Cortex of kidney (tissue), 1 donor: ENCODE data around the gene ZYG11A.

Experiments
- DNase-seq: peaks from one replicate; lab custom pipeline; 2025; lab: John Stamatoyannopoulos, UW

The ZYG11A gene

GRCh38 chr1:52918201-52918600, 75.6 kb downstream of the ZYG11A start:
- DNase-seq, result no peak

GRCh38 chr1:52919051-52919722, 76.6 kb downstream of the ZYG11A start:
- no peak for DNase-seq

GRCh38 chr1:52919723-52920483, 77.3 kb downstream of the ZYG11A start:
- no peak for DNase-seq

GRCh38 chr1:52920791-52921291, 78.3 kb downstream of the ZYG11A start:
- DNase-seq, result no peak

GRCh38 chr1:52925571-52926005, 83.0 kb downstream of the ZYG11A start:
- no peak for DNase-seq

- DNase-seq, result no peak
These were observed 84.3 kb downstream of the ZYG11A start for GRCh38 chr1:52926864-52927211.

GRCh38 chr1:52927212-52928014, 84.9 kb downstream of the ZYG11A start, which contains the start of gene SCP2:
Gene SCP2, plus strand, starts transcription at chr1:52927276. Its CDS starts 121 bp downstream, at chr1:52927397.
- DNase-seq, result no peak

- DNase-seq, result no peak
These were observed 85.5 kb downstream of the ZYG11A start for GRCh38 chr1:52928015-52928404.

- DNase-seq, result no peak
These were observed 86.5 kb downstream of the ZYG11A start for GRCh38 chr1:52929019-52929418.

- no peak for DNase-seq
These were observed 95.0 kb downstream of the ZYG11A start for GRCh38 chr1:52937433-52938182.

GRCh38 chr1:52938183-52938451, 95.6 kb downstream of the ZYG11A start:
- no peak for DNase-seq

GRCh38 chr1:52943876-52944416, 101.4 kb downstream of the ZYG11A start:
- no peak for DNase-seq

- no peak for DNase-seq
These were observed 102.0 kb downstream of the ZYG11A start for GRCh38 chr1:52944566-52944965.
